Caco-2 (cell line): ENCODE measurements around the gene UBE2E3. TPM values are rescaled to one million over a fixed set of nuclear protein-coding genes. Genes with fewer than 3 reads are reported as not detected.

Experiments
- BruUV-seq: library from RNA; stranded (reverse); fragments of 400-500 nt; replicated peaks from 2 replicates; lab custom pipeline; 2021; lab: Mats Ljungman, UMichigan
- CTCF ChIA-PET: fragments of 300-600 bp; sonication (Branson Sonifier 250); formaldehyde crosslinking; loops from one replicate; lab custom pipeline; 2022; ENCODE audit warnings: antibody characterized with exemption; lab: Charles Lee
- POLR2A ChIA-PET: fragments of 300-600 bp; sonication (Branson Sonifier 250); formaldehyde crosslinking; loops from one replicate; lab custom pipeline; 2022; ENCODE audit warnings: antibody characterized with exemption; lab: Charles Lee
- DNase-seq, 2 experiments: peaks; one replicate each; pipeline versions ENCODE4 v3.0.0 to v3.0.0-alpha.2; 2020 to 2022
- H3K27me3 ChIP-seq: replicated peaks from 2 replicates; pipeline ENCODE4 v1.6.0; 2011; ENCODE audit warnings: low read length; ENCODE audit not compliant: control insufficient read depth, insufficient read depth
- H3K36me3 ChIP-seq: 2 replicates; pipeline ENCODE4 v1.5.1; 2011; ENCODE audit warnings: low read length; ENCODE audit not compliant: control insufficient read depth, insufficient read depth
- H3K4me1 ChIP-seq: fragments of 250-450 bp; sonication (Bioruptor Pico); 2 replicates; pipeline ENCODE4 v1.5.1; 2020; ENCODE audit warnings: mild to moderate bottlenecking
- H3K4me3 ChIP-seq: 2 replicates; pipeline ENCODE4 v1.5.1; 2011; ENCODE audit warnings: low read depth, mild to moderate bottlenecking, control low read depth, low read length
- H3K9me3 ChIP-seq: fragments of 250-450 bp; sonication (Bioruptor Pico); 2 replicates; pipeline ENCODE4 v1.5.1; 2020; ENCODE audit warnings: mild to moderate bottlenecking, moderate library complexity
- H3K27ac Mint-ChIP-seq: one replicate; pipeline ENCODE4 v1.8.0; 2022; ENCODE audit warnings: mixed read lengths; ENCODE audit not compliant: unreplicated experiment
- H3K27me3 Mint-ChIP-seq: one replicate; pipeline ENCODE4 v1.8.0; 2022; ENCODE audit warnings: mixed read lengths; ENCODE audit not compliant: insufficient read depth, unreplicated experiment
- H3K36me3 Mint-ChIP-seq: one replicate; pipeline ENCODE4 v1.8.0; 2022; ENCODE audit warnings: mild to moderate bottlenecking, mixed read lengths; ENCODE audit not compliant: insufficient read depth, unreplicated experiment
- H3K4me1 Mint-ChIP-seq: one replicate; pipeline ENCODE4 v1.8.0; 2022; ENCODE audit warnings: low read depth, mixed read lengths; ENCODE audit not compliant: unreplicated experiment
- H3K4me3 Mint-ChIP-seq: one replicate; pipeline ENCODE4 v1.8.0; 2022; ENCODE audit warnings: mild to moderate bottlenecking, moderate library complexity, mixed read lengths; ENCODE audit not compliant: unreplicated experiment
- H3K9me3 Mint-ChIP-seq: one replicate; pipeline ENCODE4 v1.8.0; 2022; ENCODE audit warnings: mixed read lengths; ENCODE audit not compliant: unreplicated experiment
- intact Hi-C: fragments of 100-400 bp; cut with micrococcal nuclease; formaldehyde crosslinking; loops from one replicate; pipeline ENCODE4 v1.10.0; 2022; ENCODE audit not compliant: unreplicated experiment
- total RNA-seq: library from RNA; stranded (reverse); gene quantifications from 2 replicates; pipeline ENCODE4 v1.2.3, GENCODE V29; 2022
- TF ChIP-seq, protein P1 (sequence below), 2 experiments: fragments of 200-600 bp in 1 of 2; IDR thresholded peaks; 1 replicate in 1 of 2; 2 replicates in 1 of 2; pipeline versions ENCODE4 v1.5.1 to v1.8.0; 2011 to 2022; ENCODE audit warnings: antibody characterized with exemption in 1 of 2, control low read depth in 1 of 2, inconsistent platforms in 1 of 2, low read depth in 1 of 2, low read length in 1 of 2, mild to moderate bottlenecking in 1 of 2, moderate library complexity in 1 of 2; ENCODE audit not compliant: insufficient read depth in 1 of 2, severe bottlenecking in 1 of 2, unreplicated experiment in 1 of 2

The UBE2E3 gene
- total RNA-seq, 1 experiment from 2014 or later = 9.0 TPM

DNA sequence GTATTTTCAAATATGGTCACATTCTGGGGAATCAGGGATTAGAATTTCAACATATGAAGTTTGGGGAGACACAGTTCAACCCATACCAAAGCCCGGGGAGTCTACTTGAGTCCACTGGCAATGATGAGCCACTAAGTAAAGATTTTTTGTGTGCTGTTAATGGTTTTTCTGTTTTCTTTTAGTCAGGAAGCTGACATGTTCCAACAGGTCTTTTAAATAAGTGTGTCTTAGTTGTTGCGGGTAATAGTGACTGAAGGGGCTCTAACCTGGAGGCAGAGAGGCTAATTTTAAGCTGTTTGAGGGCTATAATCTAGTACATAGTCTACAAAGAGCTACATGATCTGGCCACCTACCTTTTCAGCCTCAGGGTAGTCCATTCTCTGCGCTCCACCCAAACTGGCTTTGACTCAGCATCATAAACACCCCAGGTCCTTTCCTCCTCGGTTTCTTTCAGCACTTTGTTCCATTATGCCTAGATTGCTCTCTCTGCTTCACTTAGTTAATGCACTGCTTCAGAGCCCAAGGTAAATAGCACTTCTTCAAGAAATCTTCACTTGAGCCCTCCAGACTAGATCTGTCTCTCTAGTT is 17.6 kb upstream of the UBE2E3 start:
- no peak overlapping the region for H3K4me3 ChIP-seq
- H3K4me1 ChIP-seq = no peaks in the 10 kb centered on the region
- Mint-ChIP-seq H3K4me3 (no peak overlapping the region), H3K27ac (no peak overlapping the region), H3K9me3 (no peaks in the 10 kb centered on the region), H3K27me3 (no peaks in the 10 kb centered on the region), H3K4me1 (no peaks in the 10 kb centered on the region), H3K36me3 (no peaks in the 10 kb centered on the region)
- CTCF ChIA-PET = no interaction called here
- DNase-seq = no peak
- TF ChIP-seq, protein P1, sequence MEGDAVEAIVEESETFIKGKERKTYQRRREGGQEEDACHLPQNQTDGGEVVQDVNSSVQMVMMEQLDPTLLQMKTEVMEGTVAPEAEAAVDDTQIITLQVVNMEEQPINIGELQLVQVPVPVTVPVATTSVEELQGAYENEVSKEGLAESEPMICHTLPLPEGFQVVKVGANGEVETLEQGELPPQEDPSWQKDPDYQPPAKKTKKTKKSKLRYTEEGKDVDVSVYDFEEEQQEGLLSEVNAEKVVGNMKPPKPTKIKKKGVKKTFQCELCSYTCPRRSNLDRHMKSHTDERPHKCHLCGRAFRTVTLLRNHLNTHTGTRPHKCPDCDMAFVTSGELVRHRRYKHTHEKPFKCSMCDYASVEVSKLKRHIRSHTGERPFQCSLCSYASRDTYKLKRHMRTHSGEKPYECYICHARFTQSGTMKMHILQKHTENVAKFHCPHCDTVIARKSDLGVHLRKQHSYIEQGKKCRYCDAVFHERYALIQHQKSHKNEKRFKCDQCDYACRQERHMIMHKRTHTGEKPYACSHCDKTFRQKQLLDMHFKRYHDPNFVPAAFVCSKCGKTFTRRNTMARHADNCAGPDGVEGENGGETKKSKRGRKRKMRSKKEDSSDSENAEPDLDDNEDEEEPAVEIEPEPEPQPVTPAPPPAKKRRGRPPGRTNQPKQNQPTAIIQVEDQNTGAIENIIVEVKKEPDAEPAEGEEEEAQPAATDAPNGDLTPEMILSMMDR (IDR thresholded peaks at IDR 0.05; ENCODE audit: insufficient read depth in 1 of 2, low read depth in 1 of 2, low read length in 1 of 2, severe bottlenecking in 1 of 2, unreplicated experiment in 1 of 2) = no peak
- POLR2A ChIA-PET = no interaction called here
- no peaks in the 10 kb centered on the region for H3K36me3 ChIP-seq
- no peaks in the 10 kb centered on the region for H3K9me3 ChIP-seq
- no peaks in the 10 kb centered on the region for H3K27me3 ChIP-seq
- intact Hi-C loops = no loop called here
- no TSS peak for BruUV-seq

DNA sequence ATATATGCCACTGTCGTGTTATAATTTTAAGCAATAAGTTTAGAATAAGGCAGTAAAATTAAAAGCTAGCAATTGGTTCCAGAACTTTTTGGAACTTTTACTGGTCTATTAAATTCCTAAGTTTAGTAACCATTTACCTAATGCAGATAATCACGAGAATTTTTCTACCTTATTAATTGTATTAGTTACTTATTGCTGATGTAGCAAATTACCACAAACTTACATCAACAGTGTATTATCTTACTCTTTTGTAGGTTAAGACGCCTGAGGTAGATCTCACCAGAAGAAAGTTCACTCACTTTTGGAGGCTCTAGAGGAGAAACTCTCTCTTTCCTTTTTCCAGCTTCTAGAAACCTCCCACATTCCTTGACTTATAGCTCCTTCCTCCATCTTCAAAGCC is 14.0 kb upstream of the UBE2E3 start:
- Histone ChIP-seq H3K4me3 (no peak overlapping the region), H3K9me3 (no peaks in the 10 kb centered on the region), H3K36me3 (no peaks in the 10 kb centered on the region), H3K4me1 (no peaks in the 10 kb centered on the region), H3K27me3 (no peaks in the 10 kb centered on the region)
- Mint-ChIP-seq H3K36me3 (no peaks in the 10 kb centered on the region), H3K4me1 (no peaks in the 10 kb centered on the region), H3K9me3 (no peaks in the 10 kb centered on the region), H3K27ac (no peak overlapping the region), H3K4me3 (no peak overlapping the region), H3K27me3 (peaks cover 4% of the 10 kb centered on the region)
- DNase-seq = no peak
- ChIA-PET CTCF (no interaction called here), POLR2A (no interaction called here)
- BruUV-seq = no TSS peak
- intact Hi-C loops = no loop called here
- TF ChIP-seq, protein P1 (IDR thresholded peaks at IDR 0.05; ENCODE audit: insufficient read depth in 1 of 2, low read depth in 1 of 2, low read length in 1 of 2, severe bottlenecking in 1 of 2, unreplicated experiment in 1 of 2) = no peak

- Histone ChIP-seq H3K4me3 (no peak overlapping the region), H3K36me3 (no peaks in the 10 kb centered on the region), H3K9me3 (peaks cover 3% of the 10 kb centered on the region; the same call in 1 of the 2 replicates), H3K27me3 (no peaks in the 10 kb centered on the region), H3K4me1 (no peaks in the 10 kb centered on the region)
- intact Hi-C loops = no loop called here
- ChIA-PET POLR2A (no interaction called here), CTCF (no interaction called here)
- no peak overlapping the region for H3K4me3 Mint-ChIP-seq
- DNase-seq = no peak
- no peaks in the 10 kb centered on the region for H3K36me3 Mint-ChIP-seq
- TF ChIP-seq, protein P1 (IDR thresholded peaks at IDR 0.05; ENCODE audit: insufficient read depth in 1 of 2, low read depth in 1 of 2, low read length in 1 of 2, severe bottlenecking in 1 of 2, unreplicated experiment in 1 of 2) = no peak
- BruUV-seq = no TSS peak
- no peaks in the 10 kb centered on the region for H3K4me1 Mint-ChIP-seq
- no peak overlapping the region for H3K27ac Mint-ChIP-seq
- H3K27me3 Mint-ChIP-seq = peaks cover 4% of the 10 kb centered on the region
- no peaks in the 10 kb centered on the region for H3K9me3 Mint-ChIP-seq
Observed at GRCh38 chr2:180969124-180969523, 11.3 kb upstream of the UBE2E3 start.
